Fibroblast of skin of right biceps (primary cell): ENCODE measurements around the gene RBM44.

Source experiments
- DNase-seq: peaks from one replicate; pipeline ENCODE4 v3.0.0-alpha.2; 2013

RBM44 gene

GRCh38 chr2:237886685-237887481 lies 88.3 kb downstream of the RBM44 start:
- DNase-seq = peak; percentile 46

- DNase-seq = no peak
Observed at GRCh38 chr2:237888389-237888788, 89.8 kb downstream of the RBM44 start.

- no peak for DNase-seq
Observed at GRCh38 chr2:237889016-237889415, 90.4 kb downstream of the RBM44 start.

- no peak for DNase-seq
Observed at GRCh38 chr2:237889811-237890210, 91.2 kb downstream of the RBM44 start.
